Left lung (tissue), 10 donors: Measurements from ENCODE around the gene AGFG1. TPM values are rescaled to one million over a fixed set of nuclear protein-coding genes. Genes with fewer than 3 reads are reported as not detected.

Experiments
- ATAC-seq: fragments of 200-7000 bp; cut with Tn5 transposase; one replicate; pipeline ENCODE4 v1.9.1; 2020; ENCODE audit warnings: moderate library complexity
- DNase-seq, 4 donors: peaks; one replicate each; pipeline ENCODE4 v3.0.0-alpha.2; 2013 to 2020
- H3K27ac ChIP-seq, 2 donors: fragments of 200-600 bp; sonication (generic) in 1 of 2; one replicate each; pipeline versions ENCODE4 v1.5.0 to v1.8.0; 2020 to 2021
- H3K27me3 ChIP-seq, 2 donors: fragments of 200-600 bp; sonication (generic) in 1 of 2; one replicate each; pipeline versions ENCODE4 v1.5.0 to v1.8.0; 2020 to 2021
- H3K36me3 ChIP-seq, 2 donors: fragments of 200-600 bp; sonication (generic) in 1 of 2; one replicate each; pipeline versions ENCODE4 v1.5.0 to v1.8.0; 2020 to 2021
- H3K4me1 ChIP-seq, 2 donors: fragments of 200-600 bp; one replicate each; pipeline ENCODE4 v1.8.0; 2021
- H3K4me3 ChIP-seq, 2 donors: fragments of 200-600 bp; sonication (generic) in 1 of 2; one replicate each; pipeline versions ENCODE4 v1.5.0 to v1.8.0; 2020 to 2021; ENCODE audit warnings: mild to moderate bottlenecking in 1 of 2
- H3K9me3 ChIP-seq, 2 donors: fragments of 200-600 bp; sonication (generic) in 1 of 2; one replicate each; pipeline versions ENCODE4 v1.5.0 to v1.8.0; 2020 to 2021
- intact Hi-C, 2 donors: fragments of 100-400 bp; cut with DNase I; formaldehyde crosslinking; loops; one replicate each; pipeline versions ENCODE4 v1.11.2 to v1.14.2; 2022
- polyA plus RNA-seq, 6 donors: library from polyadenylated mRNA; unstranded; fragments of 120-200 nt; gene quantifications; one replicate each; pipeline ENCODE4 v1.2.1, GENCODE V29; 2013; ENCODE audit not compliant: insufficient read length in 6 of 6
- total RNA-seq, 2 donors: library from RNA; stranded (reverse); fragmentation: NEBNext Ultra II Directional; extraction: Animal tissue kit (Norgen Biotek cat#: 25700); gene quantifications; one replicate each; pipeline ENCODE4 v1.2.1, GENCODE V29; 2021
- TF ChIP-seq, protein P1 (sequence below), 2 donors: fragments of 200-600 bp; sonication (generic) in 1 of 2; IDR thresholded peaks; one replicate each; pipeline versions ENCODE4 v1.5.0 to v1.8.0; 2021; ENCODE audit warnings: antibody characterized with exemption in 2 of 2
- donor health status: DM: no; HTN: yes; CAD: no.
- donor health status: DM: no; HTN: no; CAD: no.

The AGFG1 gene
- total and polyA plus RNA-seq, 8 donors: 57.2 to 118 (median 64.2) TPM

DNA sequence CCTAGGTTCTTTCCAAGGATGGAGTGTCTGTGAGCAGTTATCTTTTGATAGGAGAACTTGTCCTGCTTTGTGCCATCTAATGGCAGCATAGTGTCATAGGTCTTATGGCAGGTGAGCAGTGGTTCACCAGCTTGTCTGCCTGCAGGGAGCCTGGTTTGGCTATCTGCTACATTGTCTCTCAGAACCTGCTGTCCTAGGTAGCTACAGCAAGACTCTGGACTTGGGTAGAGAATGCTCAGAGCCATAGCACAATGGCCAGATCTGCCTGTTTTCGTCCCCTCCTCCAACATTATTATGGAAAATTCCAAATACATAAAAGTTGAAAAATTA, 28.3 kb downstream of the AGFG1 start:
- Histone ChIP-seq H3K36me3 (peaks cover 0 to 17% of the 10 kb centered on the region in 2 donors), H3K4me1 (peaks cover 18 to 25% of the 10 kb centered on the region in 2 donors), H3K27ac (no peak overlapping the region), H3K27me3 (no peaks in the 10 kb centered on the region), H3K4me3 (no peak overlapping the region), H3K9me3 (no peaks in the 10 kb centered on the region)
- intact Hi-C loops: no loop called here
- TF ChIP-seq, protein P1, sequence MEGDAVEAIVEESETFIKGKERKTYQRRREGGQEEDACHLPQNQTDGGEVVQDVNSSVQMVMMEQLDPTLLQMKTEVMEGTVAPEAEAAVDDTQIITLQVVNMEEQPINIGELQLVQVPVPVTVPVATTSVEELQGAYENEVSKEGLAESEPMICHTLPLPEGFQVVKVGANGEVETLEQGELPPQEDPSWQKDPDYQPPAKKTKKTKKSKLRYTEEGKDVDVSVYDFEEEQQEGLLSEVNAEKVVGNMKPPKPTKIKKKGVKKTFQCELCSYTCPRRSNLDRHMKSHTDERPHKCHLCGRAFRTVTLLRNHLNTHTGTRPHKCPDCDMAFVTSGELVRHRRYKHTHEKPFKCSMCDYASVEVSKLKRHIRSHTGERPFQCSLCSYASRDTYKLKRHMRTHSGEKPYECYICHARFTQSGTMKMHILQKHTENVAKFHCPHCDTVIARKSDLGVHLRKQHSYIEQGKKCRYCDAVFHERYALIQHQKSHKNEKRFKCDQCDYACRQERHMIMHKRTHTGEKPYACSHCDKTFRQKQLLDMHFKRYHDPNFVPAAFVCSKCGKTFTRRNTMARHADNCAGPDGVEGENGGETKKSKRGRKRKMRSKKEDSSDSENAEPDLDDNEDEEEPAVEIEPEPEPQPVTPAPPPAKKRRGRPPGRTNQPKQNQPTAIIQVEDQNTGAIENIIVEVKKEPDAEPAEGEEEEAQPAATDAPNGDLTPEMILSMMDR (IDR thresholded peaks at IDR 0.05): no peak
- DNase-seq (no peak), ATAC-seq (no peak)

DNA sequence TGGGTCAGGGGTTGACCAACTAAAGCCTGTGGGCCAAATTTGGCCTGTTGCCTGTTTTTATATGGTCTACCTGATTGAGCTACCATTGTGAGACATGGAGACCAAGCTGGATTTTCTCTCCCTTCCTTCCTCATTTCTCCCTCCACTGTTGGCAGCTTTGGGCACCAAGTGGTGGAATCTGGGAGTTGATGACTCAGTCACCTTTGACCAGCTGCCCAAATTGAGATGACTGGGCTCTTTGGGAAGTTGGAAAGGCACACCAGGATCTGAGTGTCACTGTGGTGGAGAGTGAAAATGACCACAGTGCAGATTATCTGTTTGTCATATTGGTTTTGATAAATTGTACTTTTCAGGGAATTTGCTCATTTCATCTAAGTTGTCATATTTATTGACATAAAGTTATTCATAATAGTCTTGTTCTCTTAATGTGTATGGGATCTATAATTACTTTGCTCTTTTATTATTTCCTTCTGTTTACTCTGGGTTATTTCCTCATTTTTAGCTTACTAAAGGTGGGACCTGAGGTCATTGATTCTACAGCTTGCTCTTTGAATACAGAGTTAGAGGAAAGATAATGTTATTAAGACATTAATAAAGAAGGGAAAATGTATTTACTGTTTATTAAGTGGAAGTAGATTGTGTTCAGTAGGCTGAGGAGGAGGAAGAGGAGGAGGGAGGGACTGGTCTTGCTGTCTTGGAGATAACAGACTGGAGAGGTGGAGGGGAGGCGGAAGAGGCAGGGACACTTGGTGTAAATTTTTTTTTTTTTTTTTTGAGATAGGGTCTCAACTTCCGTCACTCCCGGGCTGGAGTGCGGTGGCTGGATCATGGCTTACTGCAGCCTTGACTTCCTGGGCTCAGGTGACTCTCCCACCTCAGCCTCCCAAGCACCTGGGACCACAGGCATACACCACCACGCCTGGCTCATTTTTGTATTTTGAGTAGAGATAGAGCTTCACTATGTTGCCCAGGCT, 31.8 kb downstream of the AGFG1 start:
- Histone ChIP-seq H3K27me3 (no peaks in the 10 kb centered on the region), H3K36me3 (peaks cover 0 to 8% of the 10 kb centered on the region in 2 donors), H3K9me3 (no peaks in the 10 kb centered on the region), H3K4me1 (peaks cover 18 to 53% of the 10 kb centered on the region in 2 donors), H3K27ac (peak overlapping the region in 1 of 2 donors; percentile 38), H3K4me3 (no peak overlapping the region)
- DNase-seq (peak in 1 of 4 donors; percentile 50), ATAC-seq (peak; percentile 84)
- TF ChIP-seq, protein P1 (IDR thresholded peaks at IDR 0.05): no peak
- intact Hi-C loops: no loop called here

DNA sequence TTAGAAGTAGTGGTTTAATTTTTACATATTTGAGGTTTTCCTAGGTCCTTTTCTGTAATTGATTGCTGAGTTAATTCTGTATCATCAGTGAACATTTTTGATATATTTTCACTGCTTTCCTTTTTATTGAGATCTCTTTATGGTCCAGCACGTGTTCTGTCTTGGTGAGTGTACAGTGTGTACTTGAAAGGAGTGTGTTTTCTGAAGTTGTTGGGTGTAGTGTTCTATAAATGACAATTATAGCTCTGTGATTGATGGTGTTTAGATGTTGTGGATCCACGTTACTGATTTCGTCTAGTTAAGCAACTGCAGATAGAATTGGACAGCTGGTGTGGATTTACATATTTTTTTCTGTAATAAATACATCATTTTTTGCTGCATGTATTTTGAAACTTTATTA, 32.7 kb downstream of the AGFG1 start:
- H3K36me3 ChIP-seq: peaks cover 0 to 8% of the 10 kb centered on the region in 2 donors
- intact Hi-C loops: no loop called here
- H3K27me3 ChIP-seq: no peaks in the 10 kb centered on the region
- H3K9me3 ChIP-seq: no peaks in the 10 kb centered on the region
- H3K4me1 ChIP-seq: peaks cover 18 to 63% of the 10 kb centered on the region in 2 donors
- TF ChIP-seq, protein P1 (IDR thresholded peaks at IDR 0.05): no peak
- ATAC-seq (no peak), DNase-seq (no peak)
- H3K27ac ChIP-seq: no peak overlapping the region
- H3K4me3 ChIP-seq: no peak overlapping the region

DNA sequence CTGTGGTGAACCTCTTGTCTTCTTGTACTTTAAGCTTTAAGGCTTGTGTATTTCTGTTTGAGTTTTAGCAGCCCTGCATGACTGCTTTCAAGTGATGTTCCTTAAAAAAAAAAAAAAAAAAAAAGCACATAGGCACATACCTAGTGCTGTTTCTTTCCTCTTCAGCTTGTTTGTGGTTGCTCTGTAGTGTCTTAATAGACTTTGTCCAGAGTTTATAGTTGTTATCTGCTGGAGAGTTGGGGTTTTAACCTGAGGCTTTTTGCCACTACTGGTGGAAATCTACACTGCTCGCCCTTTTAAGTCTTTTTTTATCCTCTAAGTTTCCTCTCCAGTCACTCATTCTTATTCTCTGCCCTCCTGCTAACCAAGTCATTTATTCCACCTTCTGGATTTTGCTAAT, 34.5 kb downstream of the AGFG1 start:
- intact Hi-C loops: no loop called here
- no peak overlapping the region for H3K4me3 ChIP-seq
- DNase-seq: no peak
- peak overlapping the region in 1 of 2 donors; percentile 4 for H3K27ac ChIP-seq
- peaks cover 18 to 80% of the 10 kb centered on the region in 2 donors for H3K4me1 ChIP-seq
- ATAC-seq: peak; percentile 9
- no peaks in the 10 kb centered on the region for H3K27me3 ChIP-seq
- no peaks in the 10 kb centered on the region for H3K9me3 ChIP-seq
- TF ChIP-seq, protein P1 (IDR thresholded peaks at IDR 0.05): no peak
- H3K36me3 ChIP-seq: peaks cover 0 to 2% of the 10 kb centered on the region in 2 donors

DNA sequence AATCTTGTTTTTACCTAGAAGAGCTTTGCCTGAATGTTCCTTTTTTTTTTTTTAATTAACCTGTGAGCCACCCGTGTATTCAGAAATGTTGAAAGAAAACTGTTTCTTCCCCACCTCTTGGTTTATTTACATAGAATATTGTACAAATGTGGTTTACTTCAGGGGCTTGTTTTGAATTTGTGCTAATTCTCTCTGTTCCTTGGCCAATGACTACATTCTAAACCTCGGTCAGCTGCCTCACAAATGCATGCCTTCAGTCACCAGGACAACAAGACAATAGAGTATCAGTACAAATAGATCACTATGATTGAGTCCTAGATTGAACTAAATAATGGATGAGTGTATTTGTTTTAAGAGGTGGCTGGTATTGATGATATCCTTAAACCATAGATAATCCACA, 36.0 kb downstream of the AGFG1 start:
- no peaks in the 10 kb centered on the region for H3K36me3 ChIP-seq

More for the DNA sequence above, 36.0 kb downstream of the AGFG1 start:
- Histone ChIP-seq H3K4me3 (no peak overlapping the region), H3K27ac (no peak overlapping the region), H3K27me3 (no peaks in the 10 kb centered on the region), H3K4me1 (peaks cover 18 to 89% of the 10 kb centered on the region in 2 donors), H3K9me3 (no peaks in the 10 kb centered on the region)
- no peak for ATAC-seq
- intact Hi-C loops: no loop called here
- no peak for DNase-seq
- TF ChIP-seq, protein P1 (IDR thresholded peaks at IDR 0.05): no peak
